Prostate gland (tissue), 2 donors: ENCODE results near the gene KIF9. TPM values are rescaled to one million over a fixed set of nuclear protein-coding genes. Genes with fewer than 3 reads are reported as not detected.
"Not testable (repeated sequence)": the region's sequence is repeated elsewhere in the genome, so short reads cannot be mapped to it uniquely, and the experiment has no call there.

Experiments
- DNase-seq: peaks from one replicate; pipeline ENCODE4 v3.0.0-alpha.2; 2019; ENCODE audit warnings: low spot score
- H3K27ac ChIP-seq, 2 donors: fragments of 200-600 bp; sonication (generic); 2 replicates each; pipeline ENCODE4 v1.5.1; 2017 to 2019
- H3K27me3 ChIP-seq: fragments of 200-600 bp; sonication (generic); replicated peaks from 2 replicates; pipeline ENCODE4 v1.5.1; 2019; ENCODE audit not compliant: insufficient read depth
- H3K36me3 ChIP-seq, 2 donors: fragments of 200-600 bp; sonication (generic); 1 replicate in 1 of 2; 2 replicates in 1 of 2; pipeline versions ENCODE4 v1.5.1 to v1.8.1; 2017 to 2019
- H3K4me1 ChIP-seq: fragments of 200-600 bp; sonication (generic); replicated peaks from 2 replicates; pipeline ENCODE4 v1.5.1; 2019
- H3K4me3 ChIP-seq, 2 donors: fragments of 200-600 bp; sonication (generic); 2 replicates each; pipeline ENCODE4 v1.5.1; 2017 to 2019
- H3K9me3 ChIP-seq: fragments of 200-600 bp; sonication (generic); 2 replicates; pipeline ENCODE4 v1.5.1; 2017
- POLR2A ChIP-seq: fragments of 450-650 bp; IDR thresholded peaks from one replicate; pipeline ENCODE4 v1.6.1; 2016; ENCODE audit warnings: antibody characterized with exemption, mild to moderate bottlenecking
- POLR2AphosphoS5 ChIP-seq: sonication (generic); formaldehyde crosslinking; IDR thresholded peaks from one replicate; pipeline ENCODE4 v1.6.1; 2017; ENCODE audit warnings: antibody characterized with exemption
- WGBS: methylation state at CpG from one replicate; pipeline ENCODE4 v1.1.5; 2018; 5-methylcytosine and 5-hydroxymethylcytosine counted together
- intact Hi-C: fragments of 100-400 bp; cut with DNase I; formaldehyde crosslinking; loops from one replicate; pipeline ENCODE4 v1.14.2; 2022
- small RNA-seq, 2 donors: library from RNA; depleted of rRNA; stranded (forward); fragments of <200 nt; gene quantifications; one replicate each; pipeline ENCODE3, GENCODE V24; 2016
- total RNA-seq, 2 donors: library from RNA; depleted of rRNA; stranded (reverse); fragments of >200 nt; gene quantifications; one replicate each; pipeline ENCODE4 v1.1.0, GENCODE V29; 2016
- TF ChIP-seq, protein P1 (sequence below), 4 experiments: fragments of 200-600 bp in 2 of 4; fragments of 450-650 bp in 2 of 4; sonication (generic) in 2 of 4; IDR thresholded peaks; 1 replicate in 3 of 4; 2 replicates in 1 of 4; pipeline ENCODE4 v1.5.1; 2016 to 2019; ENCODE audit warnings: antibody characterized with exemption in 4 of 4, mild to moderate bottlenecking in 2 of 4, moderate library complexity in 2 of 4

KIF9 gene
- total RNA-seq, 2 donors from 2014 or later = 14.3 to 17.5 TPM

- intact Hi-C loops = no loop called here
These were observed 96.3 kb downstream of the KIF9 start for GRCh38 chr3:47186285-47186684.

GRCh38 chr3:47181685-47182084 lies 100.9 kb downstream of the KIF9 start:
- H3K27ac ChIP-seq, H3K36me3 ChIP-seq, DNase-seq, H3K9me3 ChIP-seq, H3K27me3 ChIP-seq, H3K4me3 ChIP-seq, intact Hi-C loops, H3K4me1 ChIP-seq: not testable (repeated sequence)
- 94% methylated on average over 4 of the region's 4 CpGs for WGBS

More at GRCh38 chr3:47186285-47186684, 96.3 kb downstream of the KIF9 start:
- H3K4me1 ChIP-seq = no peaks in the 10 kb centered on the region
- no peaks in the 10 kb centered on the region for H3K36me3 ChIP-seq
- H3K27ac ChIP-seq = no peak overlapping the region
- TF ChIP-seq POLR2A = no peak
- TF ChIP-seq, protein P1, sequence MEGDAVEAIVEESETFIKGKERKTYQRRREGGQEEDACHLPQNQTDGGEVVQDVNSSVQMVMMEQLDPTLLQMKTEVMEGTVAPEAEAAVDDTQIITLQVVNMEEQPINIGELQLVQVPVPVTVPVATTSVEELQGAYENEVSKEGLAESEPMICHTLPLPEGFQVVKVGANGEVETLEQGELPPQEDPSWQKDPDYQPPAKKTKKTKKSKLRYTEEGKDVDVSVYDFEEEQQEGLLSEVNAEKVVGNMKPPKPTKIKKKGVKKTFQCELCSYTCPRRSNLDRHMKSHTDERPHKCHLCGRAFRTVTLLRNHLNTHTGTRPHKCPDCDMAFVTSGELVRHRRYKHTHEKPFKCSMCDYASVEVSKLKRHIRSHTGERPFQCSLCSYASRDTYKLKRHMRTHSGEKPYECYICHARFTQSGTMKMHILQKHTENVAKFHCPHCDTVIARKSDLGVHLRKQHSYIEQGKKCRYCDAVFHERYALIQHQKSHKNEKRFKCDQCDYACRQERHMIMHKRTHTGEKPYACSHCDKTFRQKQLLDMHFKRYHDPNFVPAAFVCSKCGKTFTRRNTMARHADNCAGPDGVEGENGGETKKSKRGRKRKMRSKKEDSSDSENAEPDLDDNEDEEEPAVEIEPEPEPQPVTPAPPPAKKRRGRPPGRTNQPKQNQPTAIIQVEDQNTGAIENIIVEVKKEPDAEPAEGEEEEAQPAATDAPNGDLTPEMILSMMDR (IDR thresholded peaks at IDR 0.05) = no peak
- TF ChIP-seq POLR2AphosphoS5 = no peak
- no peak overlapping the region for H3K4me3 ChIP-seq
- H3K9me3 ChIP-seq = no peaks in the 10 kb centered on the region
- WGBS = 100% methylated on average over 2 of the region's 2 CpGs
- H3K27me3 ChIP-seq = no peaks in the 10 kb centered on the region
- DNase-seq = no peak

DNA sequence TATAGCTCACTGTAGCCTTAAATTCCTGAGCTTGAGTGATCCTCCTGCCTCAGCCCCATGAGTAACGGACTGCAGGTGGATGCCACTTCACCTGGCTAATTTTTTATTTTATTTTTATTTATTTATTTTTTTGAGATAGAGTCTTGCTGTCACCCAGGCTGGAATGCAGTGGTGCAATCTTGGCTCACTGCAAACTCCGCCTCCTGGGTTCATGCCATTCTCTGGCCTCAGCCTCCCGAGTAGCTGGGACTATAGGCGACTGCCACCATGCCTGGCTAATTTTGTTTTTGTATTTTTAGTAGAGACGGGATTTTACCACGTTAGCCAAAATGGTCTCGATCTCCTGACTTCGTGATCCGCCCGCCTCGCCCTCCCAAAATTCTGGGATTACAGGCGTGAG lies 102.6 kb downstream of the KIF9 start:
- intact Hi-C loops, H3K27me3 ChIP-seq, H3K4me3 ChIP-seq, H3K9me3 ChIP-seq, H3K36me3 ChIP-seq, H3K4me1 ChIP-seq, H3K27ac ChIP-seq, DNase-seq: not testable (repeated sequence)
- WGBS = 88% methylated on average over 12 of the region's 12 CpGs

Small RNAs within 50 kb of the gene (small RNA-seq; reads per million reads assigned to genes)
- gene SNORD13P3 = 0 to 0.56 reads per million in 2 donors

Other genes starting within 250 kb of the KIF9 start
- gene SETD2, start 118.7 kb downstream of the KIF9 start, total RNA-seq = 10 to 100 TPM; 49.8 to 56.2 TPM
- 10 to 100 TPM; 10.8 to 18.6 TPM for gene KLHL18, start 145 bp upstream of the KIF9 start, total RNA-seq
- 10 to 100 TPM; 31.7 to 47.4 TPM for gene PTPN23, start 98.2 kb upstream of the KIF9 start, total RNA-seq
- 100 to 1,000 TPM in 1 of 2 donors, 10 to 100 TPM in 1; 71.5 to 230 TPM for gene SCAP, start 193.1 kb upstream of the KIF9 start, total RNA-seq
- gene ELP6, start 230.9 kb upstream of the KIF9 start, total RNA-seq = 10 to 100 TPM; 34.7 to 45.8 TPM